Measurements from ENCODE around the gene TYMS. TPM values are rescaled to one million over a fixed set of nuclear protein-coding genes. Genes with fewer than 3 reads are reported as not detected.

TYMS gene
- total RNA-seq, 1 donor from 2014 or later: 15.5 TPM

DNA sequence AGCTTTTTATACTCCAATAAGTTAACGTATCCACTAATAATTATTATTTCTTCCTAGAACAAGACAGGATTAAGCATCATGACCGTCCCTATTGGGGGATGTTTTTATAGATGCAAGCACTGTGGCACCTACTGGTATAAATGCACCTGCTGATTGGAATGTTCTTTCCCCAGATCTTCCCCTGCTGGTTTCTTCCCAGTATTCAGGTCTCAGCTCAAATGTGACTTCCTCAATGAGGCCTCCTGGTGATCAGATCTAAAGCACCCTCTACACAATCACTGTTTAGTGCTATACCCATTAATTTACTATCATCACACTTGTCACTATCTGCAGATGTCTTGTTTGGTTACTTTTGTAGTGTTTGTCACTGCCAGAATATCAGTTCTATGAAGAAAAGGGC lies 3.9 kb upstream of the TYMS start:
- H3K4me1 Mint-ChIP-seq (ENCODE audit: low read depth, unreplicated experiment): no peaks in the 10 kb centered on the region
- H3K27ac Mint-ChIP-seq (ENCODE audit: unreplicated experiment): no peak overlapping the region
- H3K4me3 Mint-ChIP-seq (ENCODE audit: unreplicated experiment): no peak overlapping the region
- DNase-seq: no peak
- H3K27me3 Mint-ChIP-seq (ENCODE audit: unreplicated experiment): peaks cover 2% of the 10 kb centered on the region
- H3K9me3 Mint-ChIP-seq (ENCODE audit: unreplicated experiment): no peaks in the 10 kb centered on the region
- no peaks in the 10 kb centered on the region for H3K36me3 Mint-ChIP-seq (ENCODE audit: unreplicated experiment)
- TF ChIP-seq, protein P1, sequence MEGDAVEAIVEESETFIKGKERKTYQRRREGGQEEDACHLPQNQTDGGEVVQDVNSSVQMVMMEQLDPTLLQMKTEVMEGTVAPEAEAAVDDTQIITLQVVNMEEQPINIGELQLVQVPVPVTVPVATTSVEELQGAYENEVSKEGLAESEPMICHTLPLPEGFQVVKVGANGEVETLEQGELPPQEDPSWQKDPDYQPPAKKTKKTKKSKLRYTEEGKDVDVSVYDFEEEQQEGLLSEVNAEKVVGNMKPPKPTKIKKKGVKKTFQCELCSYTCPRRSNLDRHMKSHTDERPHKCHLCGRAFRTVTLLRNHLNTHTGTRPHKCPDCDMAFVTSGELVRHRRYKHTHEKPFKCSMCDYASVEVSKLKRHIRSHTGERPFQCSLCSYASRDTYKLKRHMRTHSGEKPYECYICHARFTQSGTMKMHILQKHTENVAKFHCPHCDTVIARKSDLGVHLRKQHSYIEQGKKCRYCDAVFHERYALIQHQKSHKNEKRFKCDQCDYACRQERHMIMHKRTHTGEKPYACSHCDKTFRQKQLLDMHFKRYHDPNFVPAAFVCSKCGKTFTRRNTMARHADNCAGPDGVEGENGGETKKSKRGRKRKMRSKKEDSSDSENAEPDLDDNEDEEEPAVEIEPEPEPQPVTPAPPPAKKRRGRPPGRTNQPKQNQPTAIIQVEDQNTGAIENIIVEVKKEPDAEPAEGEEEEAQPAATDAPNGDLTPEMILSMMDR (IDR thresholded peaks at IDR 0.05; ENCODE audit: partially characterized antibody, unreplicated experiment): no peak

DNA sequence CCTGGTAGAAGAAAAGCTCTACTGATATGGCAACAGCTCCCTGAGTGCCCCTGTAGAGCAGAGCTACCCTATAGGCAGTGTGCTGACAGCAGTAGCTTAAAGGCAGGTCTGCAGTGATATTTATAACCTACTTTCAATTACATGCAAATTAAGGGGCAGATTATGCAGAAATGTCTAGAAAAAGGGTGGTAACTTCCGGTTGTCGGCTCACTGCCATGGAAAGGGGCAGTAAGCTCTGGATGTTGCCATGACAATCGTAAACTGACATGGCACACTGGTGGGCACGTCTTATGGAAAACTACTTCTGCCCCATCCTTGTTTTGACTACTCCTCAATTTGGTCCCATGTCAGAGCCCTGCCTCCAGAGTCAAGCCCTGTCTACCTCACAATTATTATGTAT lies 2.9 kb upstream of the TYMS start:
- Mint-ChIP-seq H3K9me3 (ENCODE audit: unreplicated experiment) (no peaks in the 10 kb centered on the region), H3K4me3 (ENCODE audit: unreplicated experiment) (no peak overlapping the region), H3K4me1 (ENCODE audit: low read depth, unreplicated experiment) (no peaks in the 10 kb centered on the region), H3K36me3 (ENCODE audit: unreplicated experiment) (no peaks in the 10 kb centered on the region), H3K27me3 (ENCODE audit: unreplicated experiment) (no peaks in the 10 kb centered on the region), H3K27ac (ENCODE audit: unreplicated experiment) (no peak overlapping the region)
- DNase-seq: no peak
- TF ChIP-seq, protein P1 (IDR thresholded peaks at IDR 0.05; ENCODE audit: partially characterized antibody, unreplicated experiment): no peak

DNA sequence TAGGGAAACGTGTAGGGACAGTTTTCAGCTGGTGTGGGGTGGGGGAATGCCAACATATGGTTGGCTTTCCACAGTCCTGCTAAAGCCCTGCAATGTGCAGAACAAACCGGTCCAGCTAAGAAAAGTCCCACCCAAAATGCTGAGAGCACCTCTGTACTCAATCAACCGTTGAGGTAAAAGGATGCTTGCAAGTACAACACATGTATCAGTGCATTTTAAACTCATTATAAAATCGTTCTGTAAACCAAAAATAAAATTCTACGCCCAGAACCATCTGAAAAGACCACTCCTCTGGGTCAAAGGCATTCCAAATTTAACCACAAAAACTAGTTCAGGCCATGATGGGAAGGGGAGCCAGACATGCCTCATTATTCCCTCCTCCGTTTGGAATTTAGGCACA lies 2.0 kb upstream of the TYMS start:
- Mint-ChIP-seq H3K4me3 (ENCODE audit: unreplicated experiment) (no peak overlapping the region), H3K9me3 (ENCODE audit: unreplicated experiment) (no peaks in the 10 kb centered on the region), H3K36me3 (ENCODE audit: unreplicated experiment) (no peaks in the 10 kb centered on the region), H3K27me3 (ENCODE audit: unreplicated experiment) (no peaks in the 10 kb centered on the region), H3K27ac (ENCODE audit: unreplicated experiment) (no peak overlapping the region), H3K4me1 (ENCODE audit: low read depth, unreplicated experiment) (no peaks in the 10 kb centered on the region)
- TF ChIP-seq, protein P1 (IDR thresholded peaks at IDR 0.05; ENCODE audit: partially characterized antibody, unreplicated experiment): no peak
- DNase-seq: no peak

DNA sequence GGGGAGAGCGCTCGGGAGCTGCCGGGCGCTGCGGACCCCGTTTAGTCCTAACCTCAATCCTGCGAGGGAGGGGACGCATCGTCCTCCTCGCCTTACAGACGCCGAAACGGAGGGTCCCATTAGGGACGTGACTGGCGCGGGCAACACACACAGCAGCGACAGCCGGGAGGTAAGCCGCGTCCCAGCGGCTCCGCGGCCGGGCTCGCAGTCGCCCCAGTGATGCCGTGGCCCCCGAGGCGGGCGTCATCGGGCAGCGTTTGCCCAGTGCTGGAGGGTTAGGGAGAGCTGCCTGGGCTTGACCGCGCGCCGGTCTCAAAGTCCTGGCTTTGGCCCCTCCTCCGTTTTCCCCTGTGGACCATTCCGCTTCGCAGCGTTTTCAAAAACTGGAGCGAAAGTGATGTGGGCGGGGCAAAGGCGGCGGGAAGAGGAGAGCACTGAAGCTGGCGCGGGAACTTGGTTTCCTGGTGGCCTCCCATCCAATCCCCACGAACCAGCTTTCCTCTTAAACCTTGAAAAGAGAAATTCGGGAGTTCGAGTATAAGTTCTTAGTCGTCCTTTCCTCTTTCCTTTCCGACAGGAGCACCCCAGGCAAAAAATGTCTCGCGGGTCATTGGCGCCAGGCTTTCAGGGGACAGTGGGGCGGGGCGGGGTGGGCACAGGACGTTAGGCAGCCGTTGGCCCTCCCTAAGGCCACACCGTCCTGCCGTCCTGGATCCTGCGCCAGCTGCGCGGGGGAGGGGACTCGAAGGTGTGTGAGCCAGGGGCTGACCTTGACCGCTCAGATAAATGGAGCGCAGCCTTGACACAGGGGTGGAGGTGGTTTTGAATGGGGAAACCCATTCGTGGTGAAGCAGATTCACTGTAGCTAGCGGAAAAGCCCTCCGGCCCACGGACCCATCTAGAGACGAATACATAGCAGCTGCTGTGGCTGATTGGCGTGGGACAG lies 821 bp downstream of the TYMS start:
- H3K36me3 Mint-ChIP-seq (ENCODE audit: unreplicated experiment): peaks cover 9% of the 10 kb centered on the region
- no peaks in the 10 kb centered on the region for H3K9me3 Mint-ChIP-seq (ENCODE audit: unreplicated experiment)
- H3K27ac Mint-ChIP-seq (ENCODE audit: unreplicated experiment): no peak overlapping the region
- peak; percentile 89 for DNase-seq
- no peaks in the 10 kb centered on the region for H3K4me1 Mint-ChIP-seq (ENCODE audit: low read depth, unreplicated experiment)
- TF ChIP-seq, protein P1 (IDR thresholded peaks at IDR 0.05; ENCODE audit: partially characterized antibody, unreplicated experiment): no peak
- no peaks in the 10 kb centered on the region for H3K27me3 Mint-ChIP-seq (ENCODE audit: unreplicated experiment)
- peak overlapping the region; percentile 86 for H3K4me3 Mint-ChIP-seq (ENCODE audit: unreplicated experiment)

DNA sequence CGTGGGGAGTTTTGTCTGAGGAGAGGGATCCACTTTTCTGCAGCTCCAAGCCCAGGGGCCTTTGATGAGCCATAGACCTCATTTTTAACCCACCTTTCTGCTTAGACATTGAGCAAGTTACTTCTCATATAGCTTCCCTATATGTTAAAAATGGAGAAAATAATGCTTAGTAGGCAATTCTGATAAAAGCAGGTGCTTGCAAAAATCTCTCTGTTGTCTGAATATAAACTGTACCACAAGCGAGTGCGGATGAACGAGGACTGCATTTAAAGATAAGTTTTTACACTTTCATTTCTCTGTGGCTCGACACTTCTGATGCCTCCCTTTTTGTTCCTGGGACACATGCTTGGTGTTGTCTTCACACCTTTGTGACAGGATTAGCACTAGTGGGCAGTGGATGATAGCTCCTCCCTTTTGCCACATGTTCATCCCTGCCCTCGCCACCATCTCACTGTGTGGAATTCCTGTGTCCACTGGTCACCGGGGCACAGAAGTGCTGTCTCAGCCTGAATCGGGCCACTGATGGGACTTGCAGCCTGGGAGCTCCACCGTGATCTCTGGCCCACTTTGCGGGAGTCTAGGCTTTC lies 1.6 kb downstream of the TYMS start:
- no peak for DNase-seq
- Mint-ChIP-seq H3K9me3 (ENCODE audit: unreplicated experiment) (no peaks in the 10 kb centered on the region), H3K4me1 (ENCODE audit: low read depth, unreplicated experiment) (no peaks in the 10 kb centered on the region), H3K27ac (ENCODE audit: unreplicated experiment) (peak overlapping the region; percentile 46), H3K27me3 (ENCODE audit: unreplicated experiment) (no peaks in the 10 kb centered on the region), H3K36me3 (ENCODE audit: unreplicated experiment) (peaks cover 9% of the 10 kb centered on the region), H3K4me3 (ENCODE audit: unreplicated experiment) (peak overlapping the region; percentile 86)
- TF ChIP-seq, protein P1 (IDR thresholded peaks at IDR 0.05; ENCODE audit: partially characterized antibody, unreplicated experiment): no peak
